ENCODE data around the gene NFAM1.
A peak's percentile ranks its signal among the peaks of the same experiment; 100 is the strongest.

NFAM1 gene

GRCh38 chr22:42439821-42440674 lies 7.8 kb upstream of the NFAM1 start:
- FAIRE-seq (peak; percentile 14), DNase-seq (ENCODE audit: insufficient read length, low spot score) (no peak)

DNA sequence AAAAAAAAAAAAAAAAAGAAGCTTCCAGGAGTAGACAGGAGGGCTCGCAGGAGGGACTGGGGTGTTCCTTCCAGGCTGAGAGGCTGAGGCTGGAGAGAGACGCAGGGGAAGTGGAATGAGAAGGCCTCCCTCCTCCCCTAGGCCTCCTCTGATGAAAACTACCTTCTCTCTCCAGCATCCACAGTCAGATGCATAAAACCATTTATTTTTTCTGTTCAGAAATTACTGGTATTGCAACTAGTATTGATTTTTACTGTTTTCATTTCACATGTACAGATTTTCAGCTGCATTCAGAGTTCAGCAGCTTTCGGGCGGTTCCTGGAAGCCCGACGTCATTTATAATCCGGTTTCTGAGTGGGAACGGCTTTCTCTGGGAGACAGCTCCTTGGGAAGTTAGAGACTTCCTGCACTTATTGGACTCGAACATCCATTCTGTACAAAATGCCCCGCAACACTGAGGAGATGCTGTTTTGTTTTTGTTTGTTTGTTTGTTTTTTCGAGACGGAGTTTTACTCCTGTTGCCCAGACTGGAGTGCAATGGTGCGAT lies 6.9 kb upstream of the NFAM1 start:
- no peak for DNase-seq (ENCODE audit: insufficient read length, low spot score)
- FAIRE-seq, result no peak

GRCh38 chr22:42438293-42438650 lies 6.1 kb upstream of the NFAM1 start:
- DNase-seq (ENCODE audit: insufficient read length, low spot score) (no peak), FAIRE-seq (no peak)

GRCh38 chr22:42437488-42438292 lies 5.5 kb upstream of the NFAM1 start:
- peak; percentile 75 for DNase-seq (ENCODE audit: insufficient read length, low spot score)
- peak; percentile 100 for FAIRE-seq

- FAIRE-seq, result no peak
- DNase-seq (ENCODE audit: insufficient read length, low spot score), result no peak
Observed at GRCh38 chr22:42436404-42436803, 4.2 kb upstream of the NFAM1 start.

DNA sequence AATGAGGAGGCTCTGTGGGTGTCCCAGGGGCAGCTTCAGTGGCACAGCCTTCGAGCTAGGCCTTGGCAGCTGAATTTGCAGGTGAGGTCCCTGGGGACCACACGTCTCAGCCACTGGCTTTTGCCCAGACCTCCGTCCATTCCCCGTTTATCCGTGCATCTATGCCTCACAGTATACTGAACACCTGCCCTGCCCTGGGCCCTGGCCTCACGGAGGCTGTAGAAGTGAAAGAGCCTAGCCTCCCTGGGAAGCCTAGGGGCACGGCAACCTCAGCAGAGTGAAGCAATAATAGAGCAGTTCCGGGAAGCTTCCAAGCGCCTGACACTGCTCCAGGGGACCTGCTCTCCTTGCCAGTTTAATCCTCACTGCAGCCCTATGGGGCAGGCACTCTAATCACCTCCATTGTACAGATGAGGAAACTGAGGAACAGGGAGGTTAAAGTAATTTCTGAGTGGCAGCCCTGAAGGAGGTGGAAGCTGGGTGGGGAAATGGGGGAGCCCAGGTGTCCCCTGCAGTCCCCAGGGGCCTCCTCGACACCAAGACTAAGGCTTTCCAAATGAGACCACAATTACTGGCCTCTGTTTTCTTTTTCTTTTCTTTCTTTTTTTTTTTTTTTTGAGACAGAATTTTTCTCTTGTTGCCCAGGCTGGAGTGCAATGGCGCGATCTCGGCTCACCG lies 2.7 kb upstream of the NFAM1 start:
- no peak for FAIRE-seq
- DNase-seq (ENCODE audit: insufficient read length, low spot score), result no peak

DNA sequence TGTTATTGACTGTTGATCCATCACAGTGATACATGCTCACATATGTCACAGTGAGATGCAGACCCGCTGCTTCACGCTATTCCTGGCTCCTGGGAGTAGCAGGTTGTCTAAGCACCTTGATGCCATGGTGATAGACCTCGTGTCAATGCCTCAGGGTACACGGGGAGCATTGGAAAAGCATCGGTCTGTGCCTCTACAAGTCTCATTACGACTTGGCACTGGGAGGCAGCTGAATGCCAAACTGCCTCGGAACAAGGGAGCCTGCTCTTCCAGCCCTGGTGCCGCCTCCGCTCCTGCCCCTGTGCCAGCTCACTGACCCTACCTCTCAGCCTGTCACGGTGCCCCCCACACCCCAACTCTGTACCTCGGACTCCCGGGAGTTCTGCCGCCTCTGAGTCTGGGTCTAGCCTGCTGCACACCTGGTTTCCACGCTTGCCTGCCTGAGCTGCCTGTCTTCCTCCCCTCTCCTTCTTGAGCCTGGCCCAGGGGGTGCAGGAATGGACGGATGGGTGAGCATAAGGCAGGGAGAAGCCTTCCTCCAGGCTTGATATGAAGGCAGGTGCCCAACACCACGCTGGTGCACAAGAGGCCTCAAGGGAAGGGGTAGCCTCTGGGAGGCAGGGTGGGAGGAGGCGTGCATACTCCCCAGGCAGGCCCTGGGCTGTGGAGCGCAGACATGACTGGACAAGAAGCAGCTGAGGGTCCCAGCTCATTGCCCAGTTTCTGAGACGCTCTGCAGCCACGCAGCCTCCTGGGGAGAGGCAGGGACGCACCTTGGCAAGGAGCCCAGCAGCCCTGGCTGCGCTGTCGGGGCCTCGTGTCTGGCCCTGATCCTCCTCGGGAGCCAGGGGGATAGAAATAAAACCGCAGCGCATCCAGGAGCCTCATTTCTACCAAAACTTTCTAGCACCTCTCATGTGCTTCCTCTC lies 1.8 kb upstream of the NFAM1 start:
- no peak for FAIRE-seq
- no peak for DNase-seq (ENCODE audit: insufficient read length, low spot score)

DNA sequence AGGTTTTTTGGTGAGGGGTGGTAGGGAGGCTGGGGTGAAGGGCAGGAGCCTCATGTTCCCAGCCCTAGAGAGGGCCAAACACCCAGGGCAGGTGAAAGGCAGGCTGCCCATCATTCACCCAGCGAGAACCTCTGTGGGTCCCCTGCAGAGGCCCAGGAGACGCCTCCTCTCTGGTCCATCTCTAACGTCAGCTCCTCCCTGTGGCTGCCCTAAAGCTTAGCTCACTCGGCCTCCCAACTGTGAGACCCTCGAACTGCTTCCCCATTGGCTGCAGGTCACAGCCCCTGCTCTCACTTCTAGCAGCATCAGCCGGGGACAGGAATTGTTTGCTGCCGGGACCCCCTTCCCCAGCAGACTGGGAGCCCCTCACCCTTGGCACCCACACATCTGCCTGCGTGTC lies 615 bp upstream of the NFAM1 start:
- FAIRE-seq, result no peak
- no peak for DNase-seq (ENCODE audit: insufficient read length, low spot score)

- FAIRE-seq, result no peak
- DNase-seq (ENCODE audit: insufficient read length, low spot score), result no peak
Observed at GRCh38 chr22:42431401-42432019, 693 bp downstream of the NFAM1 start.

- no peak for DNase-seq (ENCODE audit: insufficient read length, low spot score)
- FAIRE-seq, result no peak
Observed at GRCh38 chr22:42430528-42431125, 1.6 kb downstream of the NFAM1 start.

DNA sequence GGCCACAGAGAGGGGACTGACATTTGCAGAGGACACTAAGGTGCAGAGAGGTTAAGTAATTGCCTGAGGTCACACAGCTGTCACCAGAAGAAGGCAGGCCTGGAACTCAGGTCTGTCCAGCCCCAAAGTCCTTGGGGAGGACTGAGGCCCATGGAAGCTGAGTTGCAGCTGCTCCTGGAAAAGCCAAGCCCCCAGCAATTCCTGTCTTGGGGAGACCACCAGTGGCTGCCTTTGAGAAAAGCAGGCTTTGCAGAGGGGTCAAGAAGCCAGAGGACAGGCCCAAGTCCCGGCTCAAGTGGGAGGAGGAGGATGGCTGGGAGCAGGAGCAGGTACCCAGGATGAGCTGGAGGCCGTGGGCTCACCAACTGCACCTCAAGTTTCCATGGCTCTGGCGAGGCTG lies 3.4 kb downstream of the NFAM1 start:
- DNase-seq (ENCODE audit: insufficient read length, low spot score) (no peak), FAIRE-seq (no peak)

GRCh38 chr22:42428025-42428424 lies 4.2 kb downstream of the NFAM1 start:
- no peak for DNase-seq (ENCODE audit: insufficient read length, low spot score)
- FAIRE-seq, result no peak

DNA sequence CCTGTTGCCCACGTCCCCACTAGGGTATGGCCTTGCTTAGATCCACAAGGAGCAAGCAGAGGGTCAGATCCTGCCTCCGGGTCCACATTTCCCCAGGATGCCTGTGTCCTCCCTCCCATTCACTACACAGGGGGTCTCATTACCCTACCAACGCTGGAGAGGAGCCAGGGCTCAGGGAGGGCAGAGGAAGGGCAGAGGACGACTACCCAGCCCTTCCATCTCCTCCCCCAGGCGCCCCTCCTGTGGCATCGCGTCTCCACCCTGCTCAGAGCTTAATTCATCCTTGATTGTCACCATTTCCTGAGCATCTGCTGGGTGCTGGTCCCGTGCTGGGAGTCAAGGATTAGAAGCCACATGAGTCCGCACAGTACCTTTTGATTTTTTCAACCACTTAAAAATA lies 5.0 kb downstream of the NFAM1 start:
- FAIRE-seq (no peak), DNase-seq (ENCODE audit: insufficient read length, low spot score) (no peak)

DNA sequence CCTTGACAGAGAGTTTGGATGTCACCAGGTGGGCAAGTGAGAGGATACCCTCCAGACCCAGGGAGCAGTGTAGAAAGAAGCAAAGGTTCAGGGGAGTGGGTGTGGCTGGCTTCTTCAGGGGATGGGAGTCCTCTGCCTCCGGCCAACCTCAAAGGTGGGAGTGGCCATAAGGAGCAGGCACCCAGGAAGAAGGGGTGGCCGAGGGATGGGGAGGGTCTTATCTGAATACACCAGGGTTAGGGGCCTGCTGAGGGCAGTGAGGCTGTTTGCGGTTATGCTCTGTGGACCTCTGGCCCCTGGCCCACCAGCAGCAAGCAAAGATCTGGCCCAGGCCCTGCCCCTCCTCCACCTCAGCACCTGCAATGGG lies 6.2 kb downstream of the NFAM1 start:
- DNase-seq (ENCODE audit: insufficient read length, low spot score) (no peak), FAIRE-seq (no peak)

GRCh38 chr22:42425337-42425988 lies 6.7 kb downstream of the NFAM1 start:
- DNase-seq (ENCODE audit: insufficient read length, low spot score) (no peak), FAIRE-seq (no peak)

DNA sequence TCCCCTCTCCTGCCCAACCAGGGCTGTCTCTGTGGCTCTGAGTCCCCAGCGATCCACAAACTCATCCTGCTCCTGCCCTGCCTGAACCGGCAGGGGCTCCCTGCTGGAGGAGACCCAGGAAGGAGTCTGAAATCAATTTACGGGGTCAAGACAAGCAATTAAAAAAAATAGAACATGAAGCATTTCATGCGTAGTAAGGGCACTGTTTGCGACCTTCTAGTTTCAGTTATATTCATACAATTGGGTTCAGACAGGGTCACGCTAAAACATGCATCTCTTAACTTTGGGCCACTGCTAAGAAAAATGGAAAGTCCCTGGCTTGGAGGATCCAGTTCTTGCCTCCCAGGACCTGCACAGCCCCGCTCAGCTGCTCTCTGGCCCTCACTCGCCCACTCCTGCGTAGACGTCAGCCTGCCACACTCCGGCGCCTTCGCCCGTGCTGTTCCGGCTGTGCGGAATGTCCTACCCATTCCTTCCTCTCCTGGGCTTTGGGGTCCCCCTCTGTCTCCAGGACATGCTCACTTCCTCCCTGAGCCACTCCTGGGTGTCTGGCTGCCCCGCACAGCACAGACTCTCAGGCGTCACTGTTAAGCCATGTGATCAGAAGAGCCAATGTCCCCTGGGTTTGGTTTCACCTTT lies 12.8 kb downstream of the NFAM1 start:
- FAIRE-seq, result peak; percentile 83
- DNase-seq (ENCODE audit: insufficient read length, low spot score), result peak; percentile 52

DNA sequence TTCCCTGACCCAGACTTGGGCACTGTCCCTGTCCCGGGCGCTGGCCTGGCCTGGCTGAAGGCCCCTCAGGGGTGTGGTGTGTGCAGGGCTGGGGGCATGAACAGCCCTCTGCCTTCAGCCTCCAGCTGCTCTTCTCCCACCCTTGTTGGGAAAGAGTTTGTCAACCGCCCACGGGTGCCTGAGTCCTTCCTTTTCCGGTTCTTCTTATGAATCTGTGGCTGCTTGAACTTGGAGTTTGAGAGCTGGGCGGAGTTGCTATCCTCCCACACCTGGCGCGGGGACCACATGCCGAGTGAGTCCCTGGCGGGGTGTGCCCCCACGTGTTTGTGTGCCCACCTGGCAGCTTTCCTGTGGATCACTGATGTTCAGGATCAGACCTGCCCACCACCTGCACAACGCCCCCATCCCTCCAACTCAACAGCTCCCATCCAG lies 13.4 kb downstream of the NFAM1 start:
- FAIRE-seq (no peak), DNase-seq (ENCODE audit: insufficient read length, low spot score) (no peak)

DNA sequence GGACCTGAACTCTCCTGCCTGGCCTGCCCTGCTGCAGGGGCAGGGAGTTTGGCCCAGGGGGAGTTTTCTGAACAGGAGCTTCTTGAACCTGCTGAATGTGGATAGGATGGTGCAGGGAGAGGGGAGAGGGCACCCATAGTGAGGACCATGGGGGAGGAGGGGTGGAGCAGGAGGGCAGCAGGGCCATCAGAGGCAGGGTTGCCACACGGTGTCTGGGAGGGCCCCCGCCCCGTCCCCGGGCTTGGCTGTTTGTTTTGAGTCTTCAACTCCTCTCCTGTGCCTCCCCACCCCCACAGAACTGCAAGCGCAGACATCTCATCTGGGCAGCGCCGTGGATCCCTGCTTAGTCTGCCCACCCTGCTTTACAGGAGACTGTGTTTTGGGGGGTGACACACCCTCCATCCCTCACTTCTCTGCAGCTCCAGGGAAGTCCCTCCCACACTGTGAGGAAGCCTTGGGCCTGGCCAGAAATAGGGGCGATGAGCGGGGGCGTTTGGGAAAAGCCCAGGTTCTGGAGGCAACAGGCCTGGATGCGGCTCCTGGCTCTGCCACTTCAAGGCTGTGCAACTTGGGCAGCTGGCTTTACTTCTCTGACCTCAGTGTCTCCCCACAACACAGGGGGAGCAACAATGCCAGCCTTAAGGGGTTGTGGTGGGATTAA lies 14.4 kb downstream of the NFAM1 start:
- FAIRE-seq, result no peak
- DNase-seq (ENCODE audit: insufficient read length, low spot score), result no peak

All from GM19239 (cell line).